COLO829 (cell line): Measurements from ENCODE around the gene TM9SF3.

Experiments
- DNase-seq: peaks from one replicate; pipeline ENCODE4 v3.0.0; 2012; ENCODE audit warnings: low spot score

The TM9SF3 gene

GRCh38 chr10:96468845-96469244 lies 118.0 kb downstream of the TM9SF3 start:
- no peak for DNase-seq
